ENCODE measurements around the gene TRIM63.

TRIM63 gene

DNA sequence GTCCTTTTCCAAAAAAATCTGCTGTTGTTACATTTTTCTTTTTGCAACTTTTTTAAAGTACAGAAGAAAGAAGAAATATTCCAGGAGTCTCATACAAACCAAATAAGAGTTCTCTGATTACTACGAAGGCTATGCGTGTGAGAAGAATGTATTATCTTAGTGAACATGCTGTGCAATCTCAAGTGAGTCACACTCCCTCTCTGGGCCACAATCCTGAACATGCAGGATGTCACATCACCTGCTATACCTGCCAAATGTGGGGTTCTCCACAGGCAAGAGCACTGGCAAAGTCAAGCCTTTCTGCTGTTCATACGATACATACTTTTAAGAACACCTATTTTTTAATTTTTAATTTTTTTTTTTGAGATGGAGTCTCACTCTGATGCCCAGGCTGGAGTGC is 21.7 kb upstream of the TRIM63 start:
- no peak overlapping the region for H3K4me3 ChIP-seq (ENCODE audit: low read depth, low read length)

DNA sequence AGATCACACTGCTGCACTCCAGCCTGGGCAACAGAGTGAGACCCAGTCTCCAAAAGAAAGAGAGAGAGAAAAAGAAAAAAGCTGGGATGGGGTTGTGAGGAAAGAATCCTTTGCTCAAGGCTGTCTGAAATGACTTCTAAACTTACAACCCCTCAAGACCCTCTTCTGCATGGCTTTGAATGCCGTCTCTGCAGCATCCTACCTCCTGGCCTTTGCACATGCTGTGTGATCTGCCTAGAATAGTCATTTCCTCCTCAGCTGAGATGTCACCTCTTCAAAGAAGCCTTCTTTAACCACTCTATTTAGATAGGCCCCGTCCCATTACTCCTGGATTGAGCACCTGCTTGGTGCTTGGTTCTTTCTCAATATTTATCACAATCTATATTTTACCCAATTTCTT is 17.4 kb upstream of the TRIM63 start:
- H3K4me3 ChIP-seq (ENCODE audit: low read depth, low read length): no peak overlapping the region

- no peak overlapping the region for H3K4me3 ChIP-seq (ENCODE audit: low read depth, low read length)
These were observed 16.7 kb upstream of the TRIM63 start for GRCh38 chr1:26084091-26084561.

DNA sequence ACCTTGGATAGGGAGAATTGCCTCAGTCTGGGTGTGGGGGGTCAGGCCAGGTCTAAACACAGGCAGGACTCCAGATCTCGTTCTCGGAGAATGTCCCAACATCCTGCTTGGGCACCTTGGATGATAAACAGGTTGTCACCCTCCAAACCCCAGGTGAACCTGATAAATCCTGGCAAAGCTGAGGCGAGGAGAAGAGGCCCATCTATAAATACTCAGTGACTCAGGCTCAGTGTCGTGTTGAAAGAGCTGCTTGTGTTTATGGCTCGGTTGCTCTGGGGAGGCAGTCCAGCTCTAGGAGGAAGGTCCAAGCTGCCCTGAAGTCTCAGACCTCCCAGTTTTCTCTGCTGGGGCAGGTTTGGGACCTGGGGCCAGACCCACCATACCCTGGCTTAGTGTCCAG is 15.8 kb upstream of the TRIM63 start:
- no peak overlapping the region for H3K4me3 ChIP-seq (ENCODE audit: low read depth, low read length)

- no peak overlapping the region for H3K4me3 ChIP-seq (ENCODE audit: low read depth, low read length)
These were observed 14.6 kb upstream of the TRIM63 start for GRCh38 chr1:26082020-26082350.

DNA sequence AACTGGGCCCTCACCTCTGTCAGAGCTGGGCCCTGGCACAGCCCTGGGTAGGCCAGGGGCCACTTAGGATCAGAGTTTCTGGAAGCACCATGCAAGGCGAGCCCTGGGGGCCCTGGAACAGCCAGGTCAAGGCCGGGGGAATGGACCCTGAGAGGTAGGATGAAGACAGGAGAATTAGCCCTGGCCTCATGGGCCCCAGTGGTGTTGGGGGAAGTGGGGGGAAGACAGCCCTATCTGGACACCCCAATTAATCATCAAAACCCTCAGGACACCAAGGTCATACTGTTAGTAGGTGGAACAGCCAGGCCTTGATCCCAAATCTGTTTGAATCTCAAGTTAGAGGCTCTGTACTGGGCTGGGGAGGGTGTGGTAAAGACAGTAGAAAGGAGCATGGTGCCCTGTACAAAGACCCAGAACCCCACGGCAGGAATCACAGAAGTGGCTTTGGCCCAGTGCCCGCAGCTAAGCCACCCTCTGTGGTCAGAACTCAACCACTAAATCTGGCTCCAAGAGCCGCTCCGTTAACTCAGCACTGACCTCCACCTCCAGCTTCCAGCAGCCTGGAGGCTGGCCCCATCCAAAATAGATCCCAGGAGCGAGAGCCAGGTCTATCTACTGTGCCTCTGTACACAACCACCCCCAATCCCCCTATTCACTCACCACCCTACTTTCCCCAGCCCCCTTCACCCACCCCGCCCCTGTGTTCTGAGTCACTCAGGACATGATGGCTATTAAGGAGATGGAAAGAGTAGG is 14.0 kb upstream of the TRIM63 start:
- H3K4me3 ChIP-seq (ENCODE audit: low read depth, low read length): no peak overlapping the region

DNA sequence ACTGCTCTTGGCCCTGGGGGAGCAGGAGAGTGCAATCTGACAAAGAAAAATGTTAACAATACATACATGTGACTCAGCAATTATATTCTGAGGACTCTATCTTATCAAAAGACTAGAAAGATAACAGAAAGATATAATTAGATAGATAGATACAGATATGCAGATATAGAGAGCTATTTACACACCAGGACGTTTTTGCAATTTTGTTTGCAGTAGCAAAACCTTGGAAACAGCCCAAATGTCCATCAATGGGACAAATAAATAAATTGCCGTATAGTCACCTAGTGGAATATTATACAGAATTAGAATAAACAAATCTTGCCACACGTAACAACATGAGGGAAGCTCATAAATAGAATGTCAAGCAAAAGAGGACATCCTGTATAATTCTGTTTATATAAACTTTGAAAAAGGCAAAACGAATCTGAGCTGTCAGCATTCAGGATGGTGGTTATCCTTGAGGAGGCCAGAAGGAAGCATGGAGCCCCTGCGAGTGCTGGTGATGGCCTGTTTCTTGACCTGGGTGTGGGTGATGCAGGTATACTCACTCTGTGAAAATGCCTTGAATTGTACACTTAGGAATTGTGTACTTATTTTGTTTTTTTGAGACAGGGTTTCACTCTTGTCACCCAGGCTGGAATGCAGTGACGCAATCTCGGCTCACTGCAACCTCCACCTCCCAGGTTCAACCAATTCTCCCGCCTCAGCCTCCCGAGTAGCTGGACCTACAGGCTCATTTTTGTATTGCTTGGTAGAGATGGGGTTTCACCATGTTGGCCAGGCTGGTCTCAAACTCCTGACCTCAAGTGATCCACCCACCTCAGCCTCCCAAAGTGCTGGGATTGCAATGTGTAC is 12.8 kb upstream of the TRIM63 start:
- H3K4me3 ChIP-seq (ENCODE audit: low read depth, low read length): no peak overlapping the region

GRCh38 chr1:26079178-26079563 is 11.7 kb upstream of the TRIM63 start:
- H3K4me3 ChIP-seq (ENCODE audit: low read depth, low read length): no peak overlapping the region

DNA sequence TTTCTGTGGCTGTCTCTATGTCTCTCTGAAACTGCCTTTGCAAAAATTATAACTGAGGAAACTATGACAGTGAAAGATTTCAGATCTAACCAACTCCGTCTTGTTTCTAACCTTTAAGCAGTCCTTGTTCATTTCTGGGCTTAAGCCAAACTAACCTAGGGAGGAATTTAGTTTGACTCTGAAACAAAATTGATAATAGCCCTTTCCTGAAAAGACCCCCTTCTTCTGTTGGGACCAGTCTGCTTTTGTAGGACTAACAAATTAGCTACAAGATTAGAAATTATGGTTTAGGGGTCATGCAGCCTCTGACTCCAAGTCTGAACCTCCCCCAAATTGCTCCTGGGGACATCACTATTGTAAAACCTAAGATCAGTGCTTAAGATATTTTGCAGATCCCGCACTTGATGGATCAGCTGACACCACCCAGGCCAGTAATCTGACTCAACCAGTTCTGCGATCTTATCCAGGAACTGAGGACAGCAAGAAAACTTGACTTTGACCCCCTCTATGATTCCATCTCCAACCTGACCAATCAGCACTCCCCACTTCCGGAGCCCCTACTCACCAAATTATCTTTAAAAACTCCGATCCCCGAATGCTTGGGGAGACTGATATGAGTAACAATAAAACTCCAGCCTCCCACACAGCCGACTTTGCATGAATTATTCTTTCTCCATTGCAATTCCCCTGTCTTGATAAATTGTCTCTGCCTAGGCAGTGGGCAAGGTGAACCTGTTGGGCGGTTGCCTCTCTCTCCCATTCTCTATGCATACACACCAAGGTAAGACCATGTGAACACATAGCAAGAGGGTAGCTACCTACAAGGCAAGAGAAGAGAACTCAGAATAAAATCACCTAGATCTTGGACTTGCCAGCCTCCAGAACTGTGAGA is 11.1 kb upstream of the TRIM63 start:
- no peak overlapping the region for H3K4me3 ChIP-seq (ENCODE audit: low read depth, low read length)

DNA sequence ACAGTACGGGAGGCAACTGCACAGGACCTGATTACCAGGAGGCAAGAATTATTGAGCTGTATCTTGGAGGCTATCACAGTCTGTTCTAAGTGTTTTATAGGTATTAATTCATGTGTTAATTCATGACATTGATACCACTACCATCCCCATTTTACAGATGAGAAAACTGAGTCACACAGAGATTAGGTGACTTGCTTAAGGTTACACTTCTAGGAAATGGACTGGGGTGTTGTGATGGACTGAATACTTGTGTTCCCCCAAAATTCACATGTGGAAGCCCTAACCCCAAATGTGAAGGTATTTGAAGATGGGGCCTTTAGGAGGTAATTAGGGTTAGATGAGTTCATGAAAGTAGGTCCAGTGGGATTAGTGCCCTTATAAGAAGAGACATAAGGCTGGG is 10.1 kb upstream of the TRIM63 start:
- H3K4me3 ChIP-seq (ENCODE audit: low read depth, low read length): no peak overlapping the region

- no peak overlapping the region for H3K4me3 ChIP-seq (ENCODE audit: low read depth, low read length)
These were observed 8.2 kb upstream of the TRIM63 start for GRCh38 chr1:26075421-26076144.

GRCh38 chr1:26072305-26072704 is 4.9 kb upstream of the TRIM63 start:
- no peak overlapping the region for H3K4me3 ChIP-seq (ENCODE audit: low read depth, low read length)

GRCh38 chr1:26070963-26071342 is 3.5 kb upstream of the TRIM63 start:
- no peak overlapping the region for H3K4me3 ChIP-seq (ENCODE audit: low read depth, low read length)

GRCh38 chr1:26070296-26070962 is 3.0 kb upstream of the TRIM63 start:
- H3K4me3 ChIP-seq (ENCODE audit: low read depth, low read length): no peak overlapping the region

DNA sequence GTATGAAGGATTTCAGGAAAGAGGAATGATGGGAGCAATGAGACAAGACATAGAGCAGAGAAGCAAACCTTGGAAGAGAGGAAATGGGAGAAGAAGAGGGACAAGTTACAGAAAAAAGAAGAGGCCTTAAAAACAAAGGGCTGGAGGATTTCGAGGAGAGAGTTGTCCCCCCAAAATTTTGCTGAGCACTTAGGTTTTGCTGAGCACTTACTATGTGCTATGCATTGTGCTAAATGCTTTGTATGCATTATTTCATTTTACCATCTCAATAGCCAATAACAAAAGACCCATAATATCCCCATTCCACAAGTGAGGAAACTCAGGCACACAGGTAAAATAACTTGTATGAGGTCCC is 2.5 kb upstream of the TRIM63 start:
- H3K4me3 ChIP-seq (ENCODE audit: low read depth, low read length): no peak overlapping the region

- no peak overlapping the region for H3K4me3 ChIP-seq (ENCODE audit: low read depth, low read length)
These were observed 573 bp downstream of the TRIM63 start for GRCh38 chr1:26066857-26067256.

DNA sequence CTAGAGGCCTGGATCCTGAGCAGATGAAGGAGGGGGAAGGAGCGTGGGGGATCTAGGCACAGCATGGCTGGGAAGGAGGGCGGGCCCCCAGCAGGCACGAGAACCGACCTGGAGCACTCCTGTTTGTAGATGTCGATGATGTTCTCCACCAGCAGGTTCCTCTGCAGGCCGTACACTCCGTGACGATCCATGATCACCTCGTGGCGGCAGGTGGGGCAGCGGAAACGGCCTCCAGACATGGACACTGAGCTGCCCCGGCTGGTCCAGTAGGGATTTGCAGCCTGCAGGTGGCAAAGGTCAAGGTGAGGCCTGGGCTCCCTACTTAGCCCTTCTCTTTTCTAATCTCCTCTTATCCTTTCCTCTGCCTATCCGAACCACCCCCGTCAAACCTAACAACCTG is 1.3 kb downstream of the TRIM63 start:
- H3K4me3 ChIP-seq (ENCODE audit: low read depth, low read length): no peak overlapping the region

GRCh38 chr1:26064553-26064952 is 2.9 kb downstream of the TRIM63 start:
- no peak overlapping the region for H3K4me3 ChIP-seq (ENCODE audit: low read depth, low read length)

DNA sequence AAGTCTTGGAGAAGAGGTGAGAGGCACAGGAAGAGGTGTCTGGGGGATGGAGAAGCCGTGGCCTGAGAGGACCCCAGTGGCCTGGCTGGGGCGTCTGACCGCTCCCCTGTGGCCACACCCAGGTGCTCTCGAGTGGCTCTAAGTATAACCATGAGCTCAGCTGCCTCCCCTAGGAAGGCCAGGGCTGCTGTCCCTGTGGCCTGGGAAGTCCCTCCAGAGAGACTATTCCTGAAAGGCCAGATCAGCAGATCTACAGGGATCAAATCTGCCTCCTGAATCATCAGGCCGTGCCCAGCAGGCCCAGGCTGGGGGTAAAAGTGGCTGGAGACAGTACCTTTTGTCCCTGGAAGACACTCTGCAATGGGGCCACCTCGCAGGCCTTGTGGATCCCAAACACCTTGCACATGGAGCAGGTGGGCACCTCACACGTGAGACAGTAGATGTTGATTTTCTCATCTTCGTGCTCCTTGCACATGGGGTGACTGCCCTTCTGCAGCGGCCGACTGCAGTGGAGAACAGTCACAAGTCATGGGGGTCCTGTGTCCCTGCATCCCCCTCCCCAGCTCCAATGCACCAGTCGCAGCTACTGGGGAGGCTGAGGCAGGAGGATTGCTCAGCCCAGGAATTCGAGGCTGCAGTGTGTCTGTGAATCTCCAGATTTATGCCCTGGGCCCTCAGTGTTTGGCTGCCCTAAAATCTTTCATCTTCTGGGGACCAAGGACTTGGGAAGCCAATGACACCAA is 6.4 kb downstream of the TRIM63 start:
- H3K4me3 ChIP-seq (ENCODE audit: low read depth, low read length): no peak overlapping the region

DNA sequence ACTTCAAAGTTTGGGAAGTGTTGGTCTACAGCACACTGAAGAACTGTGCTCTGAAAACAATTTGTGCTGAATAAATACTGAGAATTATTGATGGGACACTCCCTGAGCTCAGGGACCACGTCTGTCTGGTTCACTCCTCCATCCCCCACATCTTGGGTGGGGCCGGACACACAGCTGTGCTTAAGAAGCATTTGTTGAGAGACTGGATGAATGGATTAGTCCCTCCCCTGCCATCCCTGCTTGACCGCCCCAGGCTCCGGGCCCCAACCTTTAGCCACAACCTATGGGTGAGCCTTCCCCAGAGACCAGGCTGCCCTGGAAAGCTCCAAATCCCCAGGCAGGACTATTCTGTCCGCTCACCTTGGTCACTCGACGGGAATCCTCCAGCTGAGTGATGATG is 7.5 kb downstream of the TRIM63 start:
- H3K4me3 ChIP-seq (ENCODE audit: low read depth, low read length): no peak overlapping the region
